NB4 (cell line): ENCODE data around the gene LRG1.

Source experiments
- DNase-seq: peaks from one replicate; pipeline ENCODE4 v3.0.0; 2010; ENCODE audit warnings: low read depth
- H3K4me3 ChIP-seq: one replicate; pipeline ENCODE4 v1.5.1; 2011; ENCODE audit warnings: mild to moderate bottlenecking, low read depth, low read length, moderate library complexity
- CTCF ChIP-seq: IDR thresholded peaks from one replicate; pipeline ENCODE4 v1.5.1; 2012; ENCODE audit warnings: low read depth, low read length
- MAX ChIP-seq: IDR thresholded peaks from 2 replicates; pipeline ENCODE4 v1.6.1; 2011; ENCODE audit warnings: low read depth, low read length
- MYC ChIP-seq: IDR thresholded peaks from 2 replicates; pipeline ENCODE4 v1.6.1; 2011; ENCODE audit warnings: low read depth, low read length
- POLR2A ChIP-seq: IDR thresholded peaks from 2 replicates; pipeline ENCODE4 v1.6.1; 2011; ENCODE audit warnings: mild to moderate bottlenecking; ENCODE audit not compliant: insufficient read length; ENCODE audit errors: extremely low read depth

Gene LRG1

GRCh38 chr19:4537953-4538600 lies 1.8 kb downstream of the LRG1 start:
- DNase-seq = no peak
- TF ChIP-seq MAX (no peak), MYC (no peak), CTCF (no peak), POLR2A (no peak)
- no peak overlapping the region for H3K4me3 ChIP-seq

GRCh38 chr19:4536798-4537197 lies 3.0 kb downstream of the LRG1 start:
- no peak for TF ChIP-seq CTCF
- no peak for TF ChIP-seq POLR2A
- no peak for TF ChIP-seq MYC
- TF ChIP-seq MAX = no peak
- no peak for DNase-seq
- H3K4me3 ChIP-seq = no peak overlapping the region

GRCh38 chr19:4534836-4535658 lies 4.8 kb downstream of the LRG1 start, which contains the start of gene PLIN5:
Gene PLIN5 (minus strand): TSS chr19:4535224. CDS start chr19:4534074, 1,150 bp downstream.
- TF ChIP-seq CTCF (no peak), POLR2A (no peak), MAX (no peak), MYC (no peak)
- no peak for DNase-seq
- H3K4me3 ChIP-seq = no peak within 1 kb of the TSS

- DNase-seq = no peak
- H3K4me3 ChIP-seq = no peak overlapping the region
- no peak for TF ChIP-seq MAX
- TF ChIP-seq MYC = no peak
- TF ChIP-seq CTCF = no peak
- TF ChIP-seq POLR2A = no peak
Observed at GRCh38 chr19:4533835-4534424, 5.9 kb downstream of the LRG1 start.

GRCh38 chr19:4533334-4533733 lies 6.5 kb downstream of the LRG1 start:
- no peak for DNase-seq
- TF ChIP-seq POLR2A = no peak
- no peak for TF ChIP-seq MAX
- TF ChIP-seq MYC = no peak
- TF ChIP-seq CTCF = no peak

More at GRCh38 chr19:4533334-4533733, 6.5 kb downstream of the LRG1 start:
- no peak overlapping the region for H3K4me3 ChIP-seq
